H1 (cell line): Measurements from ENCODE around the gene DSTYK. TPM values are rescaled to one million over a fixed set of nuclear protein-coding genes. Genes with fewer than 3 reads are reported as not detected.

ENCODE experiments used
- CTCF ChIA-PET: fragments of 300-600 bp; sonication (Branson Sonifier 250); formaldehyde crosslinking; loops from one replicate; lab custom pipeline; 2021; ENCODE audit not compliant: partially characterized antibody; lab: Charles Lee
- POLR2A ChIA-PET: fragments of 300-600 bp; sonication (Branson Sonifier 250); formaldehyde crosslinking; loops from one replicate; lab custom pipeline; 2021; ENCODE audit warnings: inconsistent platforms; ENCODE audit not compliant: partially characterized antibody; lab: Charles Lee
- DNase-seq, 2 experiments: peaks; one replicate each; pipeline versions ENCODE4 v3.0.0 to v3.0.0-alpha.2; 2010 to 2022; ENCODE audit warnings: low spot score in 2 of 2, low read depth in 1 of 2, mixed read lengths in 1 of 2
- FAIRE-seq: peaks from 2 replicates; lab custom pipeline; 2011; peaks lifted over from hg19 to GRCh38; lab: Jason Lieb, UNC
- H2AFZ ChIP-seq: 2 replicates; pipeline ENCODE4 v1.8.1; 2012; ENCODE audit warnings: low read length, inconsistent platforms
- H2AK5ac ChIP-seq: 2 replicates; pipeline ENCODE4 v1.6.1; 2013; ENCODE audit warnings: low read depth, low read length
- H2BK120ac ChIP-seq: replicated peaks from 2 replicates; pipeline ENCODE3; 2013; ENCODE audit warnings: low read depth, low read length, inconsistent platforms
- H2BK12ac ChIP-seq: 2 replicates; pipeline ENCODE4 v1.6.1; 2013; ENCODE audit warnings: low read depth, low read length
- H2BK15ac ChIP-seq: 2 replicates; pipeline ENCODE4 v1.6.1; 2013; ENCODE audit warnings: low read length
- H2BK20ac ChIP-seq: 2 replicates; pipeline ENCODE4 v1.6.1; 2013; ENCODE audit warnings: low read length
- H2BK5ac ChIP-seq: 2 replicates; pipeline ENCODE4 v1.6.1; 2013; ENCODE audit warnings: low read depth, low read length
- H3K14ac ChIP-seq: 2 replicates; pipeline ENCODE4 v1.6.1; 2013; ENCODE audit warnings: inconsistent platforms; ENCODE audit not compliant: insufficient read length
- H3K18ac ChIP-seq: 2 replicates; pipeline ENCODE4 v1.6.1; 2013; ENCODE audit warnings: low read length; ENCODE audit errors: extremely low read depth
- H3K23ac ChIP-seq: 2 replicates; pipeline ENCODE4 v1.6.1; 2013; ENCODE audit warnings: inconsistent platforms; ENCODE audit not compliant: insufficient read length
- H3K23me2 ChIP-seq: 2 replicates; pipeline ENCODE4 v1.6.1; 2013; ENCODE audit warnings: low read depth, low read length
- H3K27ac ChIP-seq: 2 replicates; pipeline ENCODE4 v1.6.1; 2011; ENCODE audit warnings: low read depth, low read length, inconsistent platforms
- H3K27me3 ChIP-seq, 4 experiments: replicated peaks in 1 of 4; 1 replicate in 1 of 4; 2 replicates in 3 of 4; pipeline versions ENCODE4 v1.6.1 to v1.8.1; 2011 to 2013; ENCODE audit warnings: low read length in 3 of 4, mild to moderate bottlenecking in 3 of 4, inconsistent platforms in 2 of 4, mixed read lengths in 2 of 4, moderate library complexity in 1 of 4; ENCODE audit not compliant: control insufficient read depth in 3 of 4, insufficient read depth in 3 of 4; ENCODE audit errors: extremely low read depth in 1 of 4
- H3K36me3 ChIP-seq, 4 experiments: 2 replicates each; pipeline versions ENCODE4 v1.6.1 to v1.8.1; 2011 to 2013; ENCODE audit warnings: mild to moderate bottlenecking in 4 of 4, low read length in 3 of 4, moderate library complexity in 2 of 4, control low read depth in 1 of 4, inconsistent platforms in 1 of 4; ENCODE audit not compliant: insufficient read depth in 4 of 4, control insufficient read depth in 2 of 4
- H3K4ac ChIP-seq: replicated peaks from 2 replicates; pipeline ENCODE3; 2013; ENCODE audit warnings: low read length, low read depth, mixed read lengths, inconsistent platforms; ENCODE audit not compliant: insufficient read length
- H3K4me1 ChIP-seq, 4 experiments: replicated peaks in 1 of 4; 1 replicate in 1 of 4; 2 replicates in 3 of 4; pipeline versions ENCODE4 v1.6.1 to v1.8.1; 2011 to 2013; ENCODE audit warnings: low read length in 3 of 4, inconsistent platforms in 2 of 4, mixed read lengths in 1 of 4; ENCODE audit not compliant: insufficient read depth in 4 of 4, control insufficient read depth in 3 of 4
- H3K4me2 ChIP-seq, 2 experiments: 2 replicates each; pipeline versions ENCODE4 v1.6.1 to v1.8.1; 2011 to 2013; ENCODE audit warnings: low read depth in 2 of 2, low read length in 2 of 2, control low read depth in 1 of 2, inconsistent platforms in 1 of 2, mild to moderate bottlenecking in 1 of 2; ENCODE audit not compliant: insufficient read depth in 1 of 2
- H3K4me3 ChIP-seq, 4 experiments: fragments of 200-600, 300-600 bp in 1 of 4; sonication (generic), shearing (Covaris generic), sonication (Bioruptor Twin) in 1 of 4; 2 replicates each; pipeline versions ENCODE4 v1.5.1 to v1.8.1; 2011 to 2016; ENCODE audit warnings: low read length in 4 of 4, low read depth in 3 of 4, control low read depth in 2 of 4, inconsistent platforms in 2 of 4, mild to moderate bottlenecking in 2 of 4, mixed read lengths in 1 of 4, moderate library complexity in 1 of 4; ENCODE audit not compliant: insufficient read depth in 2 of 4; ENCODE audit errors: extremely low read depth in 1 of 4
- H3K56ac ChIP-seq: replicated peaks from 2 replicates; pipeline ENCODE3; 2013; ENCODE audit warnings: low read depth, mild to moderate bottlenecking, mixed read lengths, low read length, inconsistent platforms; ENCODE audit not compliant: insufficient read length
- H3K79me1 ChIP-seq: 2 replicates; pipeline ENCODE4 v1.6.1; 2013; ENCODE audit warnings: low read depth, low read length, control low read depth
- H3K79me2 ChIP-seq, 2 experiments: 2 replicates each; pipeline versions ENCODE4 v1.6.1 to v1.8.1; 2012 to 2013; ENCODE audit warnings: low read length in 2 of 2, mild to moderate bottlenecking in 2 of 2, inconsistent platforms in 1 of 2; ENCODE audit not compliant: insufficient read depth in 2 of 2, control insufficient read depth in 1 of 2
- H3K9ac ChIP-seq, 4 experiments: replicated peaks in 1 of 4; 1 replicate in 1 of 4; 2 replicates in 3 of 4; pipeline versions ENCODE4 v1.6.1 to v1.8.1; 2011 to 2013; ENCODE audit warnings: low read depth in 3 of 4, low read length in 3 of 4, control low read depth in 2 of 4, mild to moderate bottlenecking in 2 of 4, moderate library complexity in 2 of 4, inconsistent platforms in 1 of 4; ENCODE audit errors: extremely low read depth in 1 of 4
- H3K9me3 ChIP-seq, 2 experiments: 2 replicates each; pipeline versions ENCODE4 v1.6.1 to v1.8.1; 2012 to 2013; ENCODE audit warnings: mild to moderate bottlenecking in 2 of 2, moderate library complexity in 2 of 2, control low read depth in 1 of 2, inconsistent platforms in 1 of 2, low read depth in 1 of 2, low read length in 1 of 2, mixed read lengths in 1 of 2; ENCODE audit not compliant: insufficient read depth in 2 of 2
- H4K20me1 ChIP-seq, 2 experiments: replicated peaks in 1 of 2; 2 replicates each; pipeline versions ENCODE3 to v1.8.1; 2011 to 2013; ENCODE audit warnings: inconsistent platforms in 2 of 2, low read length in 2 of 2, mild to moderate bottlenecking in 1 of 2; ENCODE audit not compliant: insufficient read depth in 2 of 2, control insufficient read depth in 1 of 2
- H4K5ac ChIP-seq: 2 replicates; pipeline ENCODE4 v1.6.1; 2013; ENCODE audit warnings: low read length, low read depth, mixed read lengths, inconsistent platforms; ENCODE audit not compliant: insufficient read length
- H4K8ac ChIP-seq: 2 replicates; pipeline ENCODE4 v1.8.0; 2013; ENCODE audit warnings: mild to moderate bottlenecking, moderate library complexity, low read length, inconsistent platforms; ENCODE audit not compliant: insufficient read depth; ENCODE audit errors: extremely low read depth
- H4K91ac ChIP-seq: replicated peaks from 2 replicates; pipeline ENCODE3; 2013; ENCODE audit warnings: low read length, mixed read lengths, inconsistent platforms; ENCODE audit not compliant: insufficient read length
- CREB1 ChIP-seq: IDR thresholded peaks from 2 replicates; pipeline ENCODE4 v1.6.1; 2012; ENCODE audit warnings: inconsistent platforms
- EP300 ChIP-seq, 2 experiments: IDR thresholded peaks; 1 replicate in 1 of 2; 2 replicates in 1 of 2; pipeline ENCODE4 v1.6.1; 2011 to 2012; ENCODE audit warnings: low read depth in 2 of 2, low read length in 2 of 2, mild to moderate bottlenecking in 2 of 2, borderline replicate concordance in 1 of 2, inconsistent platforms in 1 of 2, moderate library complexity in 1 of 2
- JUN ChIP-seq: IDR thresholded peaks from 2 replicates; pipeline ENCODE4 v1.6.1; 2011; ENCODE audit warnings: low read depth, mild to moderate bottlenecking, improper control_type of control experiment, low read length
- KDM1A ChIP-seq: fragments of 200-600, 300-600 bp; sonication (generic); IDR thresholded peaks from 2 replicates; pipeline ENCODE4 v1.7.1; 2016; ENCODE audit warnings: mild to moderate bottlenecking, low read length, borderline replicate concordance
- PHF8 ChIP-seq: fragments of 200-600 bp; sonication (generic); conservative IDR thresholded peaks from 2 replicates; pipeline ENCODE4 v1.7.1; 2012; ENCODE audit warnings: low read depth, mild to moderate bottlenecking, inconsistent platforms, low read length, moderate library complexity
- POLR2A ChIP-seq, 2 experiments: IDR thresholded peaks; 1 replicate in 1 of 2; 2 replicates in 1 of 2; pipeline ENCODE4 v1.6.1; 2011; ENCODE audit warnings: low read depth in 2 of 2, low read length in 2 of 2, mild to moderate bottlenecking in 2 of 2; ENCODE audit errors: control extremely low read depth in 1 of 2
- SIN3A ChIP-seq, 2 experiments: IDR thresholded peaks in 1 of 2; conservative IDR thresholded peaks in 1 of 2; 2 replicates each; pipeline ENCODE4 v1.6.1; 2011 to 2012; ENCODE audit warnings: low read length in 2 of 2, improper control_type of control experiment in 1 of 2, low read depth in 1 of 2, mild to moderate bottlenecking in 1 of 2
- SP2 ChIP-seq: IDR thresholded peaks from 2 replicates; pipeline ENCODE4 v1.6.1; 2012; ENCODE audit warnings: mild to moderate bottlenecking, low read length, inconsistent platforms
- SRF ChIP-seq: IDR thresholded peaks from 2 replicates; pipeline ENCODE4 v1.6.1; 2011; ENCODE audit warnings: mild to moderate bottlenecking, low read depth, low read length, moderate library complexity
- SUZ12 ChIP-seq: fragments of 200-600 bp; sonication (generic); IDR thresholded peaks from 2 replicates; pipeline ENCODE4 v1.6.1; 2012; ENCODE audit warnings: mild to moderate bottlenecking, inconsistent platforms, low read length, moderate library complexity, mixed read lengths
- TBP ChIP-seq: IDR thresholded peaks from 2 replicates; pipeline ENCODE4 v1.6.1; 2011; ENCODE audit warnings: low read depth, low read length, improper control_type of control experiment
- TCF12 ChIP-seq: IDR thresholded peaks from 2 replicates; pipeline ENCODE4 v1.6.1; 2011; ENCODE audit warnings: low read depth, mild to moderate bottlenecking, low read length
- YY1 ChIP-seq: IDR thresholded peaks from 2 replicates; pipeline ENCODE4 v1.6.1; 2011; ENCODE audit warnings: low read depth, mild to moderate bottlenecking, low read length
- WGBS, 2 experiments: shearing (Covaris generic) in 1 of 2; methylation state at CpG; one replicate each; pipeline versions ENCODE4 v1.1.6 to v1.1.7; 2013 to 2015; ENCODE audit warnings: low lambda C conversion rate in 2 of 2, mixed read lengths in 2 of 2, inconsistent platforms in 1 of 2, low coverage in 1 of 2, missing lambda C conversion rate in 1 of 2; ENCODE audit not compliant: insufficient replicate concordance in 2 of 2, insufficient coverage in 1 of 2, insufficient read length in 1 of 2; ENCODE audit errors: extremely low coverage in 1 of 2, missing lambda C conversion rate in 1 of 2; 5-methylcytosine and 5-hydroxymethylcytosine counted together
- polyA plus RNA-seq, 7 experiments: library from polyadenylated mRNA; depleted of rRNA in 3 of 7; stranded (reverse) in 5 of 7; unstranded in 2 of 7; fragments of >200 nt in 5 of 7; fragments of 200-250 nt in 2 of 7; gene quantifications; 1 replicate in 5 of 7; 2 replicates in 1 of 7; 4 replicates in 1 of 7; pipeline versions ENCODE4 v1.2.1 to v1.2.3, GENCODE V29; 2011 to 2013; ENCODE audit warnings: missing spikeins in 2 of 7, mixed read lengths in 2 of 7
- total RNA-seq: library from RNA; stranded (reverse); fragmentation: NEBNext Ultra II Directional; extraction: Animal tissue kit (Norgen Biotek cat#: 25700); gene quantifications from 2 replicates; pipeline ENCODE4 v1.2.1, GENCODE V29; 2021
- TF ChIP-seq, protein P1 (sequence below): IDR thresholded peaks from 2 replicates; pipeline ENCODE4 v1.6.1; 2011; ENCODE audit warnings: low read length, improper control_type of control experiment

Gene DSTYK
- total and polyA plus RNA-seq, 2 of the 8 experiments (the other 6 are each of a cell fraction or from before 2014, with no cell fraction given) = 2.7 to 8.5 TPM

GRCh38 chr1:205245096-205245495 lies 33.6 kb upstream of the DSTYK start:
- DNase-seq = no peak
- no peaks in the 10 kb centered on the region for H3K9me3 ChIP-seq
- H3K4me3 ChIP-seq = no peak overlapping the region
- no peak overlapping the region for H2BK20ac ChIP-seq
- CTCF ChIA-PET = interaction anchor here (0.6 to 40.8 kb wide), 8 partner anchors 1 to 485 kb away, joined by 3 to 1035 read pairs (median 4); partner anchors contain the start of gene TMCC2
- H2BK15ac ChIP-seq = no peak overlapping the region
- H3K4me2 ChIP-seq = no peak overlapping the region
- no peak overlapping the region for H4K8ac ChIP-seq
- no peaks in the 10 kb centered on the region for H3K27me3 ChIP-seq
- no peak overlapping the region for H3K14ac ChIP-seq
- H4K5ac ChIP-seq = no peak overlapping the region
- peaks cover 0 to 4% (median 0%) of the 10 kb centered on the region in 4 experiments; a peak in 4 of 7 replicates for H3K4me1 ChIP-seq
- no peak overlapping the region for H2AFZ ChIP-seq
- no peak overlapping the region for H3K9ac ChIP-seq
- no peak overlapping the region for H4K91ac ChIP-seq
- FAIRE-seq = no peak
- H2BK120ac ChIP-seq = no peak overlapping the region
- H2BK12ac ChIP-seq = no peak overlapping the region
- H3K56ac ChIP-seq = no peak overlapping the region
- no peaks in the 10 kb centered on the region for H3K23me2 ChIP-seq
- peaks cover 0 to 5% (median 2%) of the 10 kb centered on the region in 4 experiments; a peak in 3 of 8 replicates for H3K36me3 ChIP-seq
- H3K27ac ChIP-seq = no peak overlapping the region
- H2BK5ac ChIP-seq = no peak overlapping the region
- H2AK5ac ChIP-seq = no peak overlapping the region
- peaks cover 0 to 1% of the 10 kb centered on the region in 2 experiments for H4K20me1 ChIP-seq
- no peak overlapping the region for H3K4ac ChIP-seq
- POLR2A ChIA-PET = interaction anchor here (0.6 to 1.4 kb wide), 4 partner anchors 16 to 104 kb away, joined by 3 to 5 read pairs (median 3); partner anchors contain the start of gene TMCC2
- H3K79me1 ChIP-seq = no peaks in the 10 kb centered on the region; the same call in 1 of the 2 replicates
- H3K18ac ChIP-seq = no peak overlapping the region
- 90% methylated on average over 7 of the region's 7 CpGs; no CpG with 5 or more reads in 1 of the 2 experiments for WGBS, 2 experiments
- H3K79me2 ChIP-seq = no peaks in the 10 kb centered on the region
- no peak overlapping the region for H3K23ac ChIP-seq
- TF ChIP-seq EP300 (IDR thresholded peaks at IDR 0.05; ENCODE audit: borderline replicate concordance in 1 of 2, low read depth in 2 of 2, low read length in 2 of 2) = no peak
- TF ChIP-seq TCF12 = no peak
- no peak for TF ChIP-seq CREB1
- no peak for TF ChIP-seq SP2
- TF ChIP-seq, protein P1, sequence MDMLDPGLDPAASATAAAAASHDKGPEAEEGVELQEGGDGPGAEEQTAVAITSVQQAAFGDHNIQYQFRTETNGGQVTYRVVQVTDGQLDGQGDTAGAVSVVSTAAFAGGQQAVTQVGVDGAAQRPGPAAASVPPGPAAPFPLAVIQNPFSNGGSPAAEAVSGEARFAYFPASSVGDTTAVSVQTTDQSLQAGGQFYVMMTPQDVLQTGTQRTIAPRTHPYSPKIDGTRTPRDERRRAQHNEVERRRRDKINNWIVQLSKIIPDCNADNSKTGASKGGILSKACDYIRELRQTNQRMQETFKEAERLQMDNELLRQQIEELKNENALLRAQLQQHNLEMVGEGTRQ = no peak
- no peak for TF ChIP-seq TBP
- no peak for TF ChIP-seq KDM1A
- no peak for TF ChIP-seq POLR2A (IDR thresholded peaks at IDR 0.05; ENCODE audit: control extremely low read depth in 1 of 2, low read depth in 2 of 2, low read length in 2 of 2)
- no peak for TF ChIP-seq JUN
- no peak for TF ChIP-seq YY1
- TF ChIP-seq SUZ12 = no peak
- no peak for TF ChIP-seq SRF
- TF ChIP-seq SIN3A (conservative IDR thresholded peaks at IDR 0.05 in 1 of 2, IDR thresholded peaks at IDR 0.05 in 1 of 2; ENCODE audit: low read depth in 1 of 2, low read length in 2 of 2) = no peak
- TF ChIP-seq PHF8 = no peak
